NCI-H2196 (cell line): Measurements from ENCODE around the gene COLEC11.

Source experiments
- DNase-seq: peaks from one replicate; lab custom pipeline; 2025; ENCODE audit not compliant: unreplicated experiment; lab: John Stamatoyannopoulos, UW

COLEC11 gene

GRCh38 chr2:3670376-3670775, 75.5 kb downstream of the COLEC11 start:
- no peak for DNase-seq

GRCh38 chr2:3670941-3671340, 76.0 kb downstream of the COLEC11 start:
- DNase-seq = no peak

GRCh38 chr2:3672861-3673678, 78.2 kb downstream of the COLEC11 start:
- DNase-seq = no peak

GRCh38 chr2:3674066-3674845, 79.3 kb downstream of the COLEC11 start:
- DNase-seq = no peak

- DNase-seq = no peak
Measured at GRCh38 chr2:3675687-3676086, 80.8 kb downstream of the COLEC11 start.

- DNase-seq = no peak
Measured at GRCh38 chr2:3677436-3677835, 82.5 kb downstream of the COLEC11 start.

GRCh38 chr2:3678212-3678611, 83.3 kb downstream of the COLEC11 start:
- no peak for DNase-seq

GRCh38 chr2:3679180-3679579, 84.3 kb downstream of the COLEC11 start:
- DNase-seq = no peak

GRCh38 chr2:3679616-3680393, 84.9 kb downstream of the COLEC11 start:
- no peak for DNase-seq

GRCh38 chr2:3680548-3681345, 85.8 kb downstream of the COLEC11 start:
- DNase-seq = no peak

- DNase-seq = no peak
Measured at GRCh38 chr2:3681625-3682024, 86.7 kb downstream of the COLEC11 start.

GRCh38 chr2:3682811-3683210, 87.9 kb downstream of the COLEC11 start:
- DNase-seq = no peak

- no peak for DNase-seq
Measured at GRCh38 chr2:3683748-3684454, 89.0 kb downstream of the COLEC11 start.

- DNase-seq = no peak
Measured at GRCh38 chr2:3689998-3690748, 95.3 kb downstream of the COLEC11 start.

GRCh38 chr2:3692375-3692774, 97.5 kb downstream of the COLEC11 start:
- peak; percentile 48 for DNase-seq
